Spleen (tissue), 11 donors: Measurements from ENCODE around the gene FGF22. TPM values are rescaled to one million over a fixed set of nuclear protein-coding genes. Genes with fewer than 3 reads are reported as not detected.

Source experiments
- DNase-seq: peaks from one replicate; pipeline ENCODE4 v3.0.0-alpha.2; 2020
- H3K27ac ChIP-seq, 8 donors: fragments of 200-600 bp; sonication (generic) in 7 of 8; 1 replicate in 4 of 8; 2 replicates in 4 of 8; pipeline versions ENCODE4 v1.5.0 to v1.8.0; 2016 to 2021; ENCODE audit warnings: inconsistent platforms in 4 of 8, mild to moderate bottlenecking in 4 of 8, moderate library complexity in 1 of 8
- H3K27me3 ChIP-seq, 7 donors: fragments of 200-600 bp; sonication (generic) in 6 of 7; replicated peaks in 1 of 7; 1 replicate in 4 of 7; 2 replicates in 3 of 7; pipeline versions ENCODE4 v1.5.0 to v1.8.0; 2016 to 2021; ENCODE audit warnings: inconsistent platforms in 3 of 7, mild to moderate bottlenecking in 1 of 7
- H3K36me3 ChIP-seq, 6 donors: fragments of 200-600 bp; sonication (generic) in 5 of 6; 1 replicate in 4 of 6; 2 replicates in 2 of 6; pipeline versions ENCODE4 v1.5.0 to v1.8.0; 2016 to 2021; ENCODE audit warnings: inconsistent platforms in 2 of 6
- H3K4me1 ChIP-seq, 6 donors: fragments of 200-600 bp; sonication (generic) in 5 of 6; 1 replicate in 3 of 6; 2 replicates in 3 of 6; pipeline versions ENCODE4 v1.5.0 to v1.8.0; 2016 to 2021; ENCODE audit warnings: inconsistent platforms in 3 of 6
- H3K4me3 ChIP-seq, 8 donors: fragments of 200-600 bp; sonication (generic) in 7 of 8; 1 replicate in 4 of 8; 2 replicates in 4 of 8; pipeline versions ENCODE4 v1.5.0 to v1.8.0; 2016 to 2021; ENCODE audit warnings: inconsistent platforms in 4 of 8, mild to moderate bottlenecking in 4 of 8, moderate library complexity in 2 of 8
- H3K9me3 ChIP-seq, 8 donors: fragments of 200-600 bp; sonication (generic) in 7 of 8; 1 replicate in 4 of 8; 2 replicates in 4 of 8; pipeline versions ENCODE4 v1.5.0 to v1.8.0; 2016 to 2021; ENCODE audit warnings: inconsistent platforms in 4 of 8
- CTCF ChIP-seq, 11 experiments: fragments of 200-600 bp in 7 of 11; fragments of 450-650 bp in 4 of 11; sonication (generic) in 4 of 11; IDR thresholded peaks in 8 of 11; conservative IDR thresholded peaks in 3 of 11; 1 replicate in 7 of 11; 2 replicates in 4 of 11; pipeline versions ENCODE4 v1.4.0 to v1.8.0; 2016 to 2021; ENCODE audit warnings: antibody characterized with exemption in 11 of 11, inconsistent platforms in 4 of 11, mild to moderate bottlenecking in 1 of 11
- POLR2A ChIP-seq, 3 donors: fragments of 450-650 bp; IDR thresholded peaks; one replicate each; pipeline ENCODE4 v1.5.1; 2017; ENCODE audit warnings: antibody characterized with exemption in 3 of 3, mild to moderate bottlenecking in 1 of 3
- POLR2AphosphoS5 ChIP-seq, 3 donors: sonication (generic); formaldehyde crosslinking; IDR thresholded peaks; one replicate each; pipeline ENCODE4 v1.5.1; 2017; ENCODE audit warnings: antibody characterized with exemption in 3 of 3
- WGBS, 5 donors: extraction: QIAGEN DNeasy Blood & Tissue Kit in 3 of 5; methylation state at CpG; one replicate each; pipeline versions ENCODE4 v1.1.5 to v1.1.7; 2013 to 2018; 5-methylcytosine and 5-hydroxymethylcytosine counted together
- intact Hi-C: fragments of 100-400 bp; cut with DNase I; formaldehyde crosslinking; loops from one replicate; pipeline ENCODE4 v1.15.0; 2023; ENCODE audit warnings: low total_unique reads
- polyA plus RNA-seq, 3 donors: library from polyadenylated mRNA; stranded (reverse); fragments of 200-250 nt; gene quantifications; one replicate each; pipeline ENCODE4 v1.2.1, GENCODE V29; 2013
- total RNA-seq, 7 donors: library from RNA; depleted of rRNA in 3 of 7; stranded (reverse); fragments of >200 nt in 3 of 7; fragmentation: NEBNext Ultra II Directional in 4 of 7; extraction: Animal tissue kit (Norgen Biotek cat#: 25700) in 4 of 7; gene quantifications; one replicate each; pipeline versions ENCODE4 v1.1.0 to v1.2.1, GENCODE V29; 2016 to 2021
- donor health status: healthy with polysubstance abuse.
- donor health status: DM: no; HTN: no; CAD: no; lungs with moderate emphysema.
- donor health status: DM: no; HTN: no; CAD: no.
- donor health status: Bipolar disorder and iron deficiency.
- donor health status: healthy.
- donor health status: DM: no; HTN: no; CAD: no.
- donor health status: DM: yes; HTN: yes; CAD: no.

FGF22 gene
- total and polyA plus RNA-seq, 10 donors = 0.10 to 0.61 (median 0.23) TPM; not detected in 6

GRCh38 chr19:594265-594870, 45.3 kb upstream of the FGF22 start:
- Histone ChIP-seq H3K27ac (no peak overlapping the region), H3K4me3 (no peak overlapping the region), H3K27me3 (peaks cover 8 to 63% (median 33%) of the 10 kb centered on the region in 7 donors), H3K4me1 (peaks cover under 1 to 17% (median 13%) of the 10 kb centered on the region in 6 donors), H3K36me3 (no peaks in the 10 kb centered on the region), H3K9me3 (no peaks in the 10 kb centered on the region)
- DNase-seq = no peak
- TF ChIP-seq POLR2AphosphoS5 (IDR thresholded peaks at IDR 0.05) = no peak
- no peak for TF ChIP-seq POLR2A (IDR thresholded peaks at IDR 0.05)
- no peak for TF ChIP-seq CTCF (IDR thresholded peaks at IDR 0.05 in 8 of 11, conservative IDR thresholded peaks at IDR 0.05 in 3 of 11)
- WGBS, 5 donors = 73 to 82% (median 74%) methylated on average over 18 to 24 of the region's 24 CpGs
- intact Hi-C loops = no loop called here

GRCh38 chr19:595326-596262, 44.1 kb upstream of the FGF22 start:
- peaks cover 0 to 11% (median 8%) of the 10 kb centered on the region in 6 donors for H3K4me1 ChIP-seq
- H3K4me3 ChIP-seq = no peak overlapping the region
- H3K27ac ChIP-seq = no peak overlapping the region
- no peaks in the 10 kb centered on the region for H3K36me3 ChIP-seq
- no peak for TF ChIP-seq CTCF (IDR thresholded peaks at IDR 0.05 in 8 of 11, conservative IDR thresholded peaks at IDR 0.05 in 3 of 11)
- TF ChIP-seq POLR2AphosphoS5 (IDR thresholded peaks at IDR 0.05) = no peak
- TF ChIP-seq POLR2A (IDR thresholded peaks at IDR 0.05) = no peak
- H3K27me3 ChIP-seq = peaks cover 8 to 55% (median 25%) of the 10 kb centered on the region in 7 donors
- no peak for DNase-seq
- H3K9me3 ChIP-seq = no peaks in the 10 kb centered on the region
- intact Hi-C loops = no loop called here
- 75 to 85% (median 83%) methylated on average over 27 to 42 of the region's 42 CpGs for WGBS, 5 donors

GRCh38 chr19:596263-596655, 43.4 kb upstream of the FGF22 start:
- Histone ChIP-seq H3K4me1 (peaks cover 0 to 4% (median 2%) of the 10 kb centered on the region in 6 donors), H3K9me3 (peaks cover 0 to 4% (median 0%) of the 10 kb centered on the region in 8 donors), H3K4me3 (no peak overlapping the region), H3K27me3 (peaks cover 5 to 49% (median 19%) of the 10 kb centered on the region in 7 donors), H3K36me3 (no peaks in the 10 kb centered on the region), H3K27ac (no peak overlapping the region)
- DNase-seq = no peak
- TF ChIP-seq POLR2AphosphoS5 (IDR thresholded peaks at IDR 0.05) (no peak), CTCF (IDR thresholded peaks at IDR 0.05 in 8 of 11, conservative IDR thresholded peaks at IDR 0.05 in 3 of 11) (no peak), POLR2A (IDR thresholded peaks at IDR 0.05) (no peak)
- WGBS, 5 donors = 87 to 91% (median 89%) methylated on average over 6 to 16 of the region's 16 CpGs
- intact Hi-C loops = no loop called here
